Stimulated activated CD8-positive, alpha-beta memory T cell treated with anti-CD3 and anti-CD28 coated beads, Interleukin-4, amount 100 ng/mL, for 24 hours (primary cell): ENCODE results near the gene PLB1.

ENCODE experiments used
- DNase-seq: peaks from one replicate; pipeline ENCODE4 v3.0.0-alpha.2; 2020; ENCODE audit warnings: low read depth

PLB1 gene, protein sequence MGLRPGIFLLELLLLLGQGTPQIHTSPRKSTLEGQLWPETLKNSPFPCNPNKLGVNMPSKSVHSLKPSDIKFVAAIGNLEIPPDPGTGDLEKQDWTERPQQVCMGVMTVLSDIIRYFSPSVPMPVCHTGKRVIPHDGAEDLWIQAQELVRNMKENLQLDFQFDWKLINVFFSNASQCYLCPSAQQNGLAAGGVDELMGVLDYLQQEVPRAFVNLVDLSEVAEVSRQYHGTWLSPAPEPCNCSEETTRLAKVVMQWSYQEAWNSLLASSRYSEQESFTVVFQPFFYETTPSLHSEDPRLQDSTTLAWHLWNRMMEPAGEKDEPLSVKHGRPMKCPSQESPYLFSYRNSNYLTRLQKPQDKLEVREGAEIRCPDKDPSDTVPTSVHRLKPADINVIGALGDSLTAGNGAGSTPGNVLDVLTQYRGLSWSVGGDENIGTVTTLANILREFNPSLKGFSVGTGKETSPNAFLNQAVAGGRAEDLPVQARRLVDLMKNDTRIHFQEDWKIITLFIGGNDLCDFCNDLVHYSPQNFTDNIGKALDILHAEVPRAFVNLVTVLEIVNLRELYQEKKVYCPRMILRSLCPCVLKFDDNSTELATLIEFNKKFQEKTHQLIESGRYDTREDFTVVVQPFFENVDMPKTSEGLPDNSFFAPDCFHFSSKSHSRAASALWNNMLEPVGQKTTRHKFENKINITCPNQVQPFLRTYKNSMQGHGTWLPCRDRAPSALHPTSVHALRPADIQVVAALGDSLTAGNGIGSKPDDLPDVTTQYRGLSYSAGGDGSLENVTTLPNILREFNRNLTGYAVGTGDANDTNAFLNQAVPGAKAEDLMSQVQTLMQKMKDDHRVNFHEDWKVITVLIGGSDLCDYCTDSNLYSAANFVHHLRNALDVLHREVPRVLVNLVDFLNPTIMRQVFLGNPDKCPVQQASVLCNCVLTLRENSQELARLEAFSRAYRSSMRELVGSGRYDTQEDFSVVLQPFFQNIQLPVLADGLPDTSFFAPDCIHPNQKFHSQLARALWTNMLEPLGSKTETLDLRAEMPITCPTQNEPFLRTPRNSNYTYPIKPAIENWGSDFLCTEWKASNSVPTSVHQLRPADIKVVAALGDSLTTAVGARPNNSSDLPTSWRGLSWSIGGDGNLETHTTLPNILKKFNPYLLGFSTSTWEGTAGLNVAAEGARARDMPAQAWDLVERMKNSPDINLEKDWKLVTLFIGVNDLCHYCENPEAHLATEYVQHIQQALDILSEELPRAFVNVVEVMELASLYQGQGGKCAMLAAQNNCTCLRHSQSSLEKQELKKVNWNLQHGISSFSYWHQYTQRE (N-terminal part only)

GRCh38 chr2:28495551-28496250, at the start of gene PLB1:
TSS of gene PLB1 (plus strand) at chr2:28496060. CDS start at chr2:28496115, 55 bp downstream.
- no peak for DNase-seq

GRCh38 chr2:28446531-28446930, 49.3 kb upstream of the PLB1 start:
- DNase-seq = no peak

DNA sequence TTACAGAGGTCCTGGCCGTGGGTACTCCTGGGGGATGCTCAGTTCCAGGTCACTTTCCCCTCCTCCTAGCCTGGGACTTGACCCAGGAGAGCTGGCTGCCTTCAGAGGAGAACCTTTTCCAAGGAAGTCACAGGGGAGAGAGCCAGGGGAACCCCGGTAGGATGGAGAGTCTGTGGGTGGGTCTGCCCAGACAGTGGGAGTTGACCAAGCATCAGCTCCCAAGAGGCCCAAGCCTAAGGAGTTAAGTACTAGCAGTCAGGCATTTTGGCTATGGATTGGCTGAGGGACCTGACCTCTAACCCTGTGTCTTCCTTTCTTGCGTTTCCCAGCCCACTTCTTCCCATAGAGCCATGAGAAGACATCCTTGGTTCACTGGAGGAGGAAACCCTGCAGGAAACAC, 48.8 kb upstream of the PLB1 start:
- no peak for DNase-seq

DNA sequence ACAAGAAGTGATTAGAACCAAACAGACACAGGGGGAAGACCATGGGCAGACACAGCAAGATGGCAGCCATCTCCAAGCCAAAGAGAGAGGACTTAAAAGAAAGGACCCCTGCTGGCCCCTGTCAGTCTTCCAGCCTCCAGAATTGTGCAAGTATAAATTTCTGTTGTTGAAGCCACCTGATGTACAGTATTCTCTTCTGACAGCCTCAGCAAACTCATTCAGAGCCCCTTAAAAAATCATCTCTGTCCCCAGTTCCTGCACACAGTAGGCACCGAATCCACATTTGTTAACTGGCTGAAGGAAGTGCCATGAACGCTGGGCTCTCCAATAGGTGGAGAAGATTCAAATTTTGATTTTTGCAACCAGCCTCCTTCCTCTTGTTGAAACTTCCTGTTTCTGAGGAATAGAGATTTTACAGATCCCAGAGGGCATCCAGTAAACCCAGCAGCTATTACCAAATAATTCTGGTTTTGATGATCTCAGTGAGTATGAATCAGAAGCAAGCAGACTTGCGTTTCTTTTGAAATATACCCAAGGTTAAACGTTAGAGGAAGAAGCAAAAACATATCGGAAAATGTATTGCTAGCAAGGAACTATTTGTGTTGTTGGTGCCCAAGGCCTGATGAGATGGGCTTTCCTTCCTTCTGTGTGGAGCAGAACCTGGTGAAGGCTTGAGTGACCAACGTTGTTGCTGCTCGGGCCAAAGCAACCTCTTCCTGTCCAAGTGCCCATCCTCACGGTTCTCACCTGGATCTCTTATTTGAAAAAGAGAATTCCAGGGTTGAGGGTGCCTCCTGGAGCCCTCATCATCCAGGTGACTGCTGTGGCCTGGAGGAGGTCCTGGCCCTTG, 47.7 kb upstream of the PLB1 start:
- DNase-seq = no peak

DNA sequence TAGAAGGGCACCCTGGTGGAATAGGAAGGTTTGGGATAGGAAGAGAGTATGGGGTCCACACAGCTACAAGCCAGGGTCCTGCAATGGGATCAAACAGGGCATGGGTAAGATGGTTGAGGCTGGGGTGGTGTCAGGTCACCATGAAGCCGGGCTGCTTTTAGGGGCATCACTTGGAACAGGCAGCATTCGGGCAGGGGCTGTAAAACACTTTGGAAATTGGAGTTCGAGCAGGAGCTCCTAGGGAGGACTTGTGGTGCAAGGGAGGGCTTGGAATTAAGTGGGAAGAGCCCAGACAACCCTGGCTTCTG, 47.1 kb upstream of the PLB1 start:
- no peak for DNase-seq

DNA sequence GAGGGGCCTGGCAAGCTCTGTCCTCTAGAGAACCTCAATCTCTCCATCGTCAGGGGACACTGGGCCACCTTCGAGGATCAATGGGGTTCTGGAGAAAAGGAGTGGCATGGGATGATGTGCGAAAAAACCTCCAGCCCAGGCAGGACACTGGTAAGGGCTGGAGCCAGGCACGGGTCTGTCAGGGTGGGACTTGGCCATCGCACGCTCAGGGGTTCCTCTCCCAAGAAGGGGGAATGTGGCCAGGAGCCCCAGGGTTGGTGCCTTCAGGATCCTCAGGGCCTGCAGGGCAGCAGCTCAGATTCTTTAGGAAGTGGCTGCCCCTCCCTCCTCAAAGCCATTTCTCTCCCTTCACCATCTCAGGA, 46.8 kb upstream of the PLB1 start:
- no peak for DNase-seq

DNA sequence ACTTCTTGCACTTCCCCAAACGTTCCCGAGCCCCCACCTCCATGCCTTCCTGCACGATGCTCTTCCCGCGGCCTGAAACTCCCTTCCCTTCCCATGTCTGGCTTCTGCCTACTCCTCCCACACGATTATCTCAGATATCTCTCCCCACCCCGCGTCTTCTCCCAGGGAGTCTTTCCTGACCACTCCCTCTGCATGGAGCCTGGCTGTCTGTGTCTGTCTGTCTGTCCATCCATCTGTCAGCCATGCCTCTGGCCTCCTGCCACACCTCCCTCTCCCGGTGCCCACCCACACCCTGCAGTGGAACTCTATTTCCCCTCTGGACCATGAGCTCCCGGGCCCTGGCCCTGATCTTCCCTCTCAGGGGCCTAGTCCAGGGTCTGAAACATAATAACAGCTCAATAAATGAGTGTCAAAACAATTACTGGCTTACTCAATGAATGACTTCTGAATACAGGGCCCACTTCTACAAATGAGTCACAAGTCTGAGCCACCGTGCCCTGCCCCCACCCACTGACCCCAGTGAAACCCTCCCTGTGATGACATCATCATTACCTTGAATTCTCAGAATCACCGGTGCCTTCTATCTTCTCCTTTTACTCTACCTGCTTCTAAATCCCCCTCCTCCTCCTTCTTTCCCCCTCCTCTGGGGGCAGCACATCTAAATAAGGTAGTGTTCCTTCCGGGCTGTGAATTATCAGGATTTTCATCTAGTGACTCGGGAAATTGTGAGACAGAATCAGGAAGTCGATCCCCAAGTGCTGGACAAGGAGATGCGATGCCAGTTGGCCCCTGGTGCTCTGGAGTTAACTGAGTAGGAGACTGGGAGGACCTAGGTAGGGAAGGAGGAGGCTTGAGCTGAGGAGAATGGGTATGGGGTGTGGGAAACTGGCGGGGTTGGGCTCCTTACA, 46.1 kb upstream of the PLB1 start:
- peak; percentile 76 for DNase-seq

- no peak for DNase-seq
Measured at GRCh38 chr2:28450901-28451565, 44.8 kb upstream of the PLB1 start.

- DNase-seq = no peak
Measured at GRCh38 chr2:28451793-28452533, 43.9 kb upstream of the PLB1 start.

- peak; percentile 74 for DNase-seq
Measured at GRCh38 chr2:28452534-28453081, 43.3 kb upstream of the PLB1 start.

GRCh38 chr2:28453396-28453795, 42.5 kb upstream of the PLB1 start:
- no peak for DNase-seq

DNA sequence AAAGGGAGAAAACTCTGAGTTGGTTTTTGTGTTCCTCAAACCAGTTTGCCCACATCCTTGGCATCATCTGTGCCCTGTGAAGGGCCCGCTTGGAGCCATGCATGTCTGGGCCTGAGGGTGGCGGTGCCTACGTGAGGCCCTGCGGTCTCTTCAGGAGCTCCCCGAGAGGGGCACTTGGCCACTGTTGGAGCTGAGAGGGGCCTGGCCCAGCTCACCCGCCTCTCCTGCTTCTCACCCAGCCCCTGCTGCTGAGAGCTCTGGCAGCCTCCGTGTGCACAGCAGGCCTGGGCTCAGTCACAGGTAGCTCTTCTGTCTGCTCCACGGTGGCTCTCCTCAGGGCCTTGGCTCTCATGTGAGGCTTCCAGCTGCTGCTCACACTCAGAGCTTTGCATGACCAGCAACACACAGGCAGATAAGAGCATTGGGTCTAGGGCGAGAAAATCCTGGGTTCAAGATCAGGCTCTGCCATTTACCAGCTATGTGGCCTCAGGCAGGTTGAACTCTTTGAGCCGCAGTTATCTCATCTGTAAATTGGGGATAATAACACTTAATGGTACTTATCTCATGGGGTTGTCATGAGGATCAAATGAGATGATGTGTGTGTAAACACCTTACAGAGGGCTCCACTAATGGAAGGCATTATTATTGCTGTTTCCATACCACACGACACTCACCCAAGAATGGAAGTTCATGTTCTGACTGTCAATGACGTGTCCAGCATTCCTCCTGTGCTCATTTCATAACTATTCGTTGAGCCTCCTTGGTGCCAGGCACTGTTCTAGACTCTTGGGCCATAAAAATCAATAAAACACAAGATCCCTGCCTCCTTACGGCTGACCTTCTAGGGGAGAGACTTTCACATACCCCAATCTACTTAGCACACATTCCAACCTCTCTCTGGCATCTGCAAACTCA, 41.6 kb upstream of the PLB1 start:
- no peak for DNase-seq

DNA sequence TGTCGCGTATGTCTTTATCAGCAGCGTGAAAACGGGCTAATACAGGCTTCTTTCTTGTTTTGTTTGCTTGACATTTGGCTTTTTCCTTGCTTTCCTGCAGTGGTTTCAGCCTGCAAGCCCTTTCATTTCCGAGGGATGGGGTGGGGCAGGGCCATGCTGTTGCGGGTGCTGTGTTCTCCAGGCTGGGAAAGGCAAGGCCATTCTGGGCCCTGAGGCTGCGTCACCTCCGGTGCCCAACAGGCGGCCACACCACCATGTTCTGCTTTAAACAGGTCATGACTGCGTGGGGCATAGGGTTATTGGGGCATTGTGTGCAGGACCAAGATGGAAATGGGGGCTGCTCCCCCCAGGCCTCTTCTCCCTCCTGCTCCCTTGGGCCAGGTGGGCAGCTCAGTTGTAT, 38.6 kb upstream of the PLB1 start:
- no peak for DNase-seq

DNA sequence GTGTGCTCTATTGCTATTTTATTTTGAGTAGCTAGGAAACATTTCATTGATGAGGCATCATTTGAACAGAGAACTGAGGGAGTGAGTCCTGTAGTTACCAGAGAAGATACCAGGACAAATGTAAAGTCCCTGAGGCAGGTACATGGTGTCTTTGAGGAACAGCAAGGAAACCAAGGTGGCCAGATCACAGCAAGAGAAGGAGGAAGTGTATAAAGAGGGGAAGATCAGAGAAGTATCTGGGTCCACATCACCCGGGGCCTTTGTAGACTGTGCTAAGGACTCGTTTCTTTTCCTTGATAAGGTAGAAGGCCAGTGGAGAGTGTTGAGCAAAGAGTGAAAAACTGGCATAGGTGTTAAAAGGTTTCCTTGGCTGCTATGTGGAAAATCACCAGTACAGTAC, 34.8 kb upstream of the PLB1 start:
- DNase-seq = no peak

DNA sequence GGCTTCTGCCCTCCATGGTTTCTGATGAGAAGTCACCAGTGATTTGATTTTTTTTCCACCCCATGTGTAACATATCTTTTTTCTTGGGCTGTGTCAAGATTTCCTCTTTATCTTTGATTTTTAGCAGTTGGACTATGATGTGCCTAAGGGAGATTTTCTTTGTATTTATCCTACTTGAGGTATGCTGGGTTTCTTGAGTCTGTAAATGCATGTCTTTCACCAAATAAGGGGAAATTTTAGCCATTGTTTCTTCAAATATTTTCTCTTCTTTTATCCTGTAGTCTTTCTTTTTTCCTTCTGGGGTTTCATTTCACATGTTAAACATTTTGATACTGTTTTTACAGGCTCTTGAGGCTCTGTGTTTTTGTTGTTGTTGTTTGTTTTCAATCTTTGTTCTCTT, 33.7 kb upstream of the PLB1 start:
- DNase-seq = no peak

DNA sequence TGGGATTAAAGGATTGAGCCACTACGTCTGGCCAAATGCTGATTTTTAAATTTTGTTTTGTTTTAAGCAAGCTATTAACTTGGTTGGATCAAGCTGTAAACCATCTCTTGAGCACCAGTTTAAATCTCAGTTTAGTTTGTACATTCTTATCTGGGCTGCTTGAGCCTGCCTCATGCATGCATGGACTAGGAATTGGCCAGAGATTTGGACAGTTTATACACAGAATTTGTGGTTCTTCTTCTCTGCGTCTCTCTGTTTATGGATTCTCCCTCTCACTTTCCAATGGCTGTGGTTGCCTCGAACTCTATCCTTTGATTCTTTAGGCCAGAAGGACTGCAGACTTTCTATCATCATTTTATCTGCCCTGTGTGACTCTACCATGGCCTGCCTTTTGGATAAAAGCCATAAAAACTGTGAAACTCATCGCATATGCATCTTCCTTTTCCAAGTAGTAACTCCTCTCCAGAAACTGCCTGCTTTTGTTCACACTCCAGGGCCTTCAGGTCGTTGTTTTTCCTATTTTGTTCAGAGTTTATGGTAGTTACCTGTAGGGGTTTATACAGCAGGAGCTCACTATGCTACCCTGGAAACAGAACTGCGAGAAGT, 32.5 kb upstream of the PLB1 start:
- DNase-seq = no peak

DNA sequence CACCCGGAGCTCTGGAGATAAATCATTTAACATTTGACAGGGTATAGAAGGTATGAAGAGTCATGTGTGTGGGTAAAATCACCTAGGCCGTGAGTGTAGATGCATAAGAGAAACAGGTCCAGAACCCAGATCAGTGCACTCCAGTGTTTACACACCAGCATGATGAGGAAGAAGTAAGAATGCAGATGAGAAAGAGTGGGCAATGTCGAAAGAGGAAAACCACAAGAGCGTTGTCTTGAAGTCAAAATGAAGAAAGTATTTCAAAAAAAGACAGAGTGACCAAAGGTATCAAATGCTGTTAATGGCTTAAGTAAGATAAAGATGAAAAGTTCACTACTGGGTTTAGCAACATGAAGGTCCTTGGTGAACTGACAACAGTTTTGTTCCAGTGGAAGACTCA, 32.0 kb upstream of the PLB1 start:
- DNase-seq = no peak
